Measurements from ENCODE around the gene LRRN4CL. TPM values are rescaled to one million over a fixed set of nuclear protein-coding genes. Genes with fewer than 3 reads are reported as not detected.
A peak's percentile ranks its signal among the peaks of the same experiment; 100 is the strongest.
"Not testable (repeated sequence)": the region's sequence is repeated elsewhere in the genome, so short reads cannot be mapped to it uniquely, and the experiment has no call there.

LRRN4CL gene
- 1 to 10 TPM in 1 of 5 donors, under 1 TPM in 4; 0.37 to 1.3 (median 0.55) TPM for polyA plus RNA-seq (ENCODE audit: insufficient read depth in 1 of 5, insufficient read length in 5 of 5, low replicate concordance in 1 of 5)
- long read RNA-seq, donor 1, partial matches to known transcripts = 0 of 4 reads
- long read RNA-seq, donor 1, other reads (novel, unspliced or antisense) = 0 of 4 reads
- long read RNA-seq, donor 2 = 0 reads
- long read RNA-seq, donor 3 = 0 reads
- long read RNA-seq, donor 4 = 0 reads
- long read RNA-seq, donor 5 = 0 reads
- long read RNA-seq, donor 6, partial matches to known transcripts = 0 of 1 reads
- long read RNA-seq, donor 6, other reads (novel, unspliced or antisense) = 0 of 1 reads
- long read RNA-seq, donor 7 = 0 reads
- long read RNA-seq, donor 8 = 0 reads

DNA sequence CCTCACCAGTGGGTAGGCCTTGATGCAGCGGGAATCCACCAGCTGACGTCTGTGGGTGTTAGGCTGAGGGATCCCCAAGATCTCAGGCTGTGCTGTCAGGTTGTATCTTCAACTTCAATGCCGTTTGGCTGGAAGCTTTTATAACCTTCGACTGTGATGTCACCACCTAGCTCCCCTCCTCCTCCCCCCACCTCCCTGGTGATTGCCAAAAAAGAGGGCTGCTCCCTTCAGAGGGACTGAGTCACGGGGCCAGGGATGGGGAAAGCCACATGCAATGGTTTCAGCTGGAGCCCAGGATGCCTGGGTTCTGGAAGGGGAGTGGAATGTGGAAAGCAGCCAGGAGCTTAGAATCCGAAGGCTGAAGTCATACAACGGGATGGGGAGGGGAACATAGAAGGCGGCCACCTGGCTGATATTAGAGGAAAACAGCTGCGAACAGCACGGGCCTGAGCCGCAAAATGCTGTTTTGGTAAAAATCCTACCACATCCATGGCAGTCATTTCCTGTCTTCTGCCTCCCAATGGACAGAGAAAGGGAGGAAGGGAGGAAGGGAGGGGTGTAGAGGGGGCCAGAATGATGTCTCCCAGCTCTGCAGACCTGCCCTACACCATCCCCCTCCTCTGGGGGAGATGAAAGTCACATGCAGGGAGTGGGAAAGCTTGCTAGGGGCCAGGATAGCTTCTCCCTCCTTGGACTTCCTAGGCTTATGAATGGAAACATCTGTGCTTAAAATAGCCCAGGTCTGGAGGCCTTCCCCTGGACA, at the start of gene LRRN4CL:
LRRN4CL (minus strand) TSS at position 110 of the 763 bp plus-strand sequence. CDS start 1,022 bp downstream, outside the sequence.
- DNase-seq = no peak

DNA sequence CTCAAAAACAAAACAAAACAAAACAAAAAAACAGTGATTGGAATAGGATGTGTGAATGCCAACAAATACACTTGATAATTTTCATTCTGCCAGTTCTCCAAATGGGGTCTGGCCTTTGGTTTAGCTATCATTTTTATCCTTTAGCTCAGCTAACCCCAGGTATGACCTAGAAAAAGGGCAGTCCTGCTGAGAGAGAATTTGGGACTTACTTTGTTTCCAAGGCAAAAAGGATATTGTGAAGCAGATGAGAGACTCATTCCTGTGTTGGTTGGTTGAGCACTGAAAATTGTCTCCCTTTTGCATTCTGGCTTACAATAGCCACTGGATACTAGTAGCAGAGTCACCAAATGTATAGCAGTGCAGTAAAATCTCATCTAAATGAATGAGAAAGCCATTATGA, 47.9 kb upstream of the LRRN4CL start:
- no peak for DNase-seq

DNA sequence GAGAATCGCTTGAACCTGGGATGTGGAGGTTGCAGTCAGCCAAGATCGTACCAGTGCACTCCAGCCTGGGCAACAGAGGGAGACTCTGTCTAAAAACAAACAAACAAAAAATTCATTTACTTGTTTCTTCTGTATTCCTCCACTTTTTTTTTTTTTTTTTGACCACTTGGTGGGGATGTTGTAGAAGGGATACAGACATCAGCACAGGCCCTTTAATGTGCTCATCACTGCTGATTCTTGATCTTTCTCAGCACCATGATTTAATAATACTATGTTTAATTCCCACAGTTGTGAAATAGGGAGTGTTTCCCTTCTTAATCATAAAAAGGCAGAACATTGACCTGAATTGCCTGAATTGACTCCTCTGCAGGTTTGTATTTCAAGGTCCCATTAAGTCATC, 43.5 kb upstream of the LRRN4CL start:
- DNase-seq = no peak

DNA sequence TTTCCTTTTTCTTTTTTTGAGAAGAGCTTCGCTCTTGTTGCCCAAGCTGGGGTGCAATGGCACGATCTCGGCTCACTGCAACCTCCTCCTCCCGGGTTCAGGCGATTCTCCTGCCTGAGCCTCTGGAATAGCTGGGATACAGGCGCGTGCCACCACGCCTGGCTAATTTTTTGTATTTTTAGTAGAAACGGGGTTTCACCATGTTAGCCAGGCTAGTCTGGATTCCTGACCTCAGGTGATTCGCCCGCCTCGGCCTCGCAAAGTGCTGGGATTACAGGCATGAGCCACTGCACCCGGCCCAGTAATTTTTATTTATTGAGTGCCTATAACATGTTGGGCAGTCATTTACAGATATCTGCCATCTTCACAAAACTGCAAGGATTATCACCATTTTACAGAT, 40.7 kb upstream of the LRRN4CL start:
- not testable (repeated sequence) for DNase-seq

DNA sequence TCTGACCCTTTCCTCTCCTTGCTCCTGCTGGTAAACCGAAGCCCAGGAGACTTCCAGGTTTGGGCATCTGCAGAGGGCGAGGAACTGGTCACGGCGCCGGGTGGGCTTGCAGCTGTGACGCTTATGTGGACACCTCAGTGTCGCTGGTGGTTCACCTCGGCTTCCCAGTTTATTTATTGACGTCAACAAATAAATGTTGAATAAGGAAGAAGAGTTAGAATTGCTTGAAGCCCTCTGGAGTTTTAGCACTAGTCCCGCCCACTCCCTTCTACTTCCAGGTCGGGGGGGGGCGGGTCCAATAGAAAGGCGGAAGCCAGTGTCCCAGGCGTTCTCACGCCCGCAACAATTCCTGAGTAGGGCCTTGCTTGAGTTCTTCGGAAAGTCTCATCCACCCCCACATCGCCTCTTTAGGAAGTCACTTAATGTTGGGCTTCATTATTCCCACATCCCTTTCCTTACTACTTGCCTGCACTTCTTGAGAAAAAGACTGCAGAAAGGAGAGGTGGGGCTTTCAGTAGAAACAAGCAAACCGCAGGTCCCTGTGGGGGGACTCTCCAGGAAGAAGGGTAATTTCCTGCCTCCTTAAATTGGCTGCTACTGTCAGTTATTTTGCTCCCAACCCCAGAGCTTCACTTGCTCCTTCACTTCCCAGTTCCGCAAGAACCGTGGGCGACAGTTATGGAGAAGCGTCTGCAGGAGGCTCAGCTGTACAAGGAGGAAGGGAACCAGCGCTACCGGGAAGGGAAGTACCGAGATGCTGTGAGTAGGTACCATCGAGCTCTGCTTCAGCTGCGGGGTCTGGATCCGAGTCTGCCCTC, 39.0 kb upstream of the LRRN4CL start, which contains the start of gene TTC9C:
TTC9C (plus strand) TSS at position 316 of the 818 bp plus-strand sequence; CDS start at position 679, 363 bp downstream.
- peak; percentile 83 to 84 for DNase-seq

DNA sequence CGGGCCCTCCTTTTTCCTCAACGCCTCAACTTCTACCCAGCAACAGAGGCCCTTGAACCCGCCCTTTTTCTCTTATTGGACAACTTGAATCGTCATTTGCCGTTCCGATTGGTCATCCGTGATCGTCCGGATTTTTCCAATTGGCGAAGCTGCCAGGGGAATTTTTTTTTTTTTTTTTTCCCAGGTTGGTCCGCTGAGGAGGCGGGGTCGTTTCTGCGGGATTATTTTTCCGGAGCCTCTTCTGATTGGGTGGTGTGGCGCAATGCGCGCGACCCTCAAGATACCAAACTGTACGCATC, 38.5 kb upstream of the LRRN4CL start:
- DNase-seq = peak; percentile 97 to 98

DNA sequence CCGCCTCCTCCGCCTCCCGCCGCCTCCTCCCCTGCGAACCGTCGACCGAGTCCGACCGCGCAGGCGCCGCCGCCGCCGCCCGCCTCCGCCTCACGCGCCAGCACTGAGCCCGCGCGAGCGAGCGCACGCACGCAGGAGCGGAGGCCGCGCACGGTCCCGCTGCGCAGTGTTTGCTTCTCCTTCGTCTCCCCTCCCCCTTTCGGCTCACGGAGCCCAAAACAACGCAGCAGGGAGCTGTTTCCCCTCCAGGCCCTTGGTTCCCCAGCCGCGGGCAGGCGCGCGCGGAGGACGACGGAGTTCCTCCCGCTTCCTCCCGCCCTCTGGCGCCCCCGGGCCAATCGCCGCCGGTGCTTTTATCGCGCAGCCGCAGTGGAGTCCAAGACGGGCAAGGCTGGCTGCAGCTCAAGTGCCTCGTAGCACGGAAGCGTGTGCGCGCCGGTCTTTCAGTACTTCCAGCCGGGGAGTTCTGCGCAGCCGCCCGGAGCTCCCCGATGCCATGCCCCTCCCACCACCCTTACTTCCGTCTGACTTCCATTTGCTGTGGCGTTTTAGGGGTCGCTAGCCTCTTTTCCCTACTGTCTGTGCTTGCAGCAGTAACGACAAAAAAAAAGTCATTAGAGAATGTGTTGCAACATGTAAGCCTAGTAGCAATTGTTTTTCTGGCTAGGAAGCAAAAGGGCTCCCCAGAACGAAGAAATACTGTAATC, 38.0 kb upstream of the LRRN4CL start, which contains the start of gene HNRNPUL2:
HNRNPUL2 (minus strand) TSS at position 293 of the 707 bp plus-strand sequence. CDS start 301 bp downstream, outside the sequence.
- DNase-seq = peak; percentile 99

DNA sequence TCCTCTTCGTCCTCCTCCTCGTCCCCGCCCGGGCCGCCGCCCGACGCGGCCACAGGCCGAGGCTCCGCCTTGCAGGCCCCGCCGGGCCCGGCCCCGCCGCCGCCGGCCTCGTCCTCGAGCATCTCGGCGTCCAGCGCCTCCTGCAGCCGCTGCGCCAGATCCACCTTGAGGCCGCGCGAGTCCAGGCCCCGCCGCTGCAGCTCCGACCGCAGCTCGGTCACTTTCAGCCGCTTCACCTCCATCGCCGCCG, 37.5 kb upstream of the LRRN4CL start:
- DNase-seq = no peak

DNA sequence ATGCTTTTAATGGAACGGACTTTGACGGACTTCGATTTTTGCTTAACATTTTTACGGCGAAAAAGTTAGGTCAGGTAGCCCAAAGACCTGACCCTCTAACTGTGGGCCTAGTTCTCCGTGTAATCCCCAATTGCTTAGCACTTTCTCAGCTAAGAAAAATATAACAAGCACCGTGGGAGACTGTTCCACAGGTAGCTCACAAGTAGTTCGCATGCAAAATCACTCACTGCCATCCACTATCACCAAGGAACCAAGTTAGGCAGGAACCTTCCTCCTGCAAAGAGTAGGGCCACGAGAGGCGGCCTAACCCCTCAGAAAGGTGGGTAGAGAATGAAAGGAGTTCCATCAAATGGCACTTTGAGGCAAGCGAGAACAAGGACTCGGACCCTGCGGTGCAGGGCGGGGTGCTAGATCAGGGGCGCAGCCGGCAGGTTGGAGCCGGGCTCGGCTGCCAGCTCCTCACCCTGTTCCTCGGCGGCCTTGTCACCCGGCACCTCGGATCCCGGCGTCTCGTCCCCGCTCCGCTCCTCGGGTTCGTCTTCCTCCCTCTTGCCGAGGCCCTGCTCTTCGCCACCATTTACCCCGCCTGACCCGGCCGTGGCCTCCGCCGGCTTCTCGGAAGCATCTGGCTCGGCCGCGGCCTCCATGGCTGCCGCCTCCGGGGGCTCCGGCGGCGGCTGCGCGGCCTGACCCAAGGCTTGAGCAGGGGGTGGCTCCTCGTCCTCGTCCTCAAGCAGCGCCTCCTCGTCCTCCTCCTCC, 37.0 kb upstream of the LRRN4CL start:
- no peak for DNase-seq

DNA sequence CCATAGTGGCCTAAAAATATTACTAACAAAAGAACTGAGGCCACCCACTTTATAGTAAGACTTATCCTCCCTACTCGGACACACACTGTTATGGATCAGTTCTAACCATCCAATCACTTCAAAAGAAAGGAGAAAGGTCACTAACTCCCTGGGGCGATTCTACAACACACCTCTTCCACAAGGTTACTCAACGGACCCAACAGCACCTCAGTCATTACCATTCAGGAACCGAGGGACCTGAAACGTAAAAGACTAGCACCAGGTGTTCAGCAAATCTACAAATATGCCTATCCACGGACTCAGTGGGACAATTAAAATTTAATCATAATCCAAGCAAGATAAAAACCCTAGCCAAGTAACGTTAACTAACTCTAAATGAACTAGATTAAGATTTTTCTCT, 36.3 kb upstream of the LRRN4CL start:
- no peak for DNase-seq

DNA sequence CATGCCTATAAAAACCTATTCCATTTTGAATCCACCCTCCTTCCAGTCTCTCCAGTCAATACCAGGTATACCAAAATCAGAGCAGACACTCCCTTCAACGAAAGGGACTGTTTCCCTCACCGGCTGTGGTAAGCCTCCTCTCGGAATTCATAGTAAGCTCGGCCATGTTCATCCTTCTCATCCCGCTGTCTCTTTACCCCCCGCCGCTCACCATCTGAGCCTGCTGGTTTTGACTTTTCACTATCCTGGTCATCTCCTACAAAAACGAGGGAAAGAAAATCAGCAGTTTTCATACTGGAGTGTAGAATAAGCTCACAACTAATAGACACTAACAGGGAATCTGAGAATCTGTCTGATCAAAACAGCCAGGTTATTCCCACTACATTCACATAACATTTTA, 34.8 kb upstream of the LRRN4CL start:
- no peak for DNase-seq

DNA sequence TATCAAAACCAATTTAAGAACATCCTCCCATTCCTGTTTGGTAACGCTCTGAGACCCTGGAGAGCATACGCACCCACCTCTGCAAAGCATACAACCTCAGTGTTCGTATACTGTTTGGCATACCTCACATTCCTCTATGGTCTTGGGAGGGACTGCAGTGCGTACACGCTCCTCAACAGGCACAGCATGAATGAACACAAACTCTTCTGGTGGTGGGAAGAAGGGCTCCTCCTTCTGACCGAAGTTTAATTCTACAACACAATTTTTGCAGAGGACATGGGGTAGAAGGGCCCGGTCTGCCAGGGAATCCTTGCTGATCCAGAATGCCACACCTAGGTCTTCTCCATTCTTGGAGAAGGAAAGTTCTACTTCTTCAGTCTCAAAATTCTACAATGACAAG, 32.7 kb upstream of the LRRN4CL start:
- no peak for DNase-seq

DNA sequence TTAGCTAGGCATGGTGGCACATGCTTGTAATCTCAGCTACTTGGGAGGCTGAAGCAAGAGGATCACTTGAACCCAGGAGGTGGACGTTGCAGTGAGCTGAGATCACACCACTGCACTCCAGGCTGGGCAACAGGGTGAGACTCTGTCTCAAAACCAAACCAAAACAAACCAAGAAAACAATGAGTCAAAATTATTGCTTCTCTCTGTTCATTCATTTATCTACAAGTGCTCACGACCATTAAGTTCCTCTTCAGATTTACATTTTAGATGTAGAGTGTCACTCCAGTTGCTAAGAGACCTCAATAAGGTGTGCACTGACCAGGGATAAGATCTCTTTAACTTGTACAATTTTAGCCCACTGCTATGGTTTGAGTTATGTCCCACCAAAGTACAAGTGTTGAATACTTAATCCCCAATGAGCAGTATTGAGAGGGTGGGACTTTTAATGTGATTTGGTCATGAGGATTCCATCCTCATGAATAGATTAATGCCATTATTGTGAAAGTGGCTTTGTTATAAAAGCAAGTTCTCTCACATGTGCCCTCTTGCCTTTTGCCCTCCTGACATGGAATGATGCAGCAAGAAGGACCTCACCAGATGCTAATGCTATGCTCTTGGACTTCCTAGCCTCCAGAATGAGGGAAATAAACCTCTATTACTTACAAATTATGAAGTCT, 30.1 kb upstream of the LRRN4CL start:
- no peak for DNase-seq

DNA sequence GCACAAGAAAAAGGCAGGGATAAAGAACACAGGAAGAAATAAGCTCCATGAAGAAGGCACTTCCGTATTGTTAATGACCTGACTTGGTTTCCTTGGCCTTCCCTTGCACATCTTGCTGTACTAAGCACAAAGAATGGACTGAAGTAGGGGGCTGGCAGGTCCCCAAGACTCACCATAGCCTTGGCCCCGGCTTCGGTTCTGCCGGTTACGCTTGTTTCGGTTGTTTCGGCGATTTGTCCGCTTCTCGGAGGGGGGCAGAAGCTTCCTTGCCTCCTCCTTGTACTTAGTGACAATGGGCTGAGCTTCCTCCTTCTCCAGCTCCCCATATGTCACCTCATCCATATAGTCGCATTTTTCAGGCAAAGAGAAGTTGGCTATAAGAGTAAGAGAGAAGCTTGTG, 27.5 kb upstream of the LRRN4CL start:
- DNase-seq = no peak

DNA sequence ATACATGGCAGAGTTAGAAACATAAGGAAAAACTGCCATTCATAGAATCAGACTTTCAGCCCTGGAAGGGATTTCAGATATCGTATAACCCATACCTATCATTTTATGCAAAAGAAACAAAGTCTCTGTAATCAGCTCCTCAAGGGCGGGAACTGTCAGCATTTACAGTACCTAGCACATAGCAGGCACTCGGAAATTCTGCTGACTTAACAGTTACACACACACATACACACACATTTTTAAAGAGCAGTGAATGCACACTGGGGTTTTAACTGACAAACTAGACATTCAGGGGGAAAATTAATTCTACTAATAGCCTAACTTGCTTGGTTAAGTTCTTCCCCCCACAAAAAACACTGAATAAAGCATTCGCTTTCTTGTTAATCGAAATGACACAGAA, 26.9 kb upstream of the LRRN4CL start:
- DNase-seq = no peak

DNA sequence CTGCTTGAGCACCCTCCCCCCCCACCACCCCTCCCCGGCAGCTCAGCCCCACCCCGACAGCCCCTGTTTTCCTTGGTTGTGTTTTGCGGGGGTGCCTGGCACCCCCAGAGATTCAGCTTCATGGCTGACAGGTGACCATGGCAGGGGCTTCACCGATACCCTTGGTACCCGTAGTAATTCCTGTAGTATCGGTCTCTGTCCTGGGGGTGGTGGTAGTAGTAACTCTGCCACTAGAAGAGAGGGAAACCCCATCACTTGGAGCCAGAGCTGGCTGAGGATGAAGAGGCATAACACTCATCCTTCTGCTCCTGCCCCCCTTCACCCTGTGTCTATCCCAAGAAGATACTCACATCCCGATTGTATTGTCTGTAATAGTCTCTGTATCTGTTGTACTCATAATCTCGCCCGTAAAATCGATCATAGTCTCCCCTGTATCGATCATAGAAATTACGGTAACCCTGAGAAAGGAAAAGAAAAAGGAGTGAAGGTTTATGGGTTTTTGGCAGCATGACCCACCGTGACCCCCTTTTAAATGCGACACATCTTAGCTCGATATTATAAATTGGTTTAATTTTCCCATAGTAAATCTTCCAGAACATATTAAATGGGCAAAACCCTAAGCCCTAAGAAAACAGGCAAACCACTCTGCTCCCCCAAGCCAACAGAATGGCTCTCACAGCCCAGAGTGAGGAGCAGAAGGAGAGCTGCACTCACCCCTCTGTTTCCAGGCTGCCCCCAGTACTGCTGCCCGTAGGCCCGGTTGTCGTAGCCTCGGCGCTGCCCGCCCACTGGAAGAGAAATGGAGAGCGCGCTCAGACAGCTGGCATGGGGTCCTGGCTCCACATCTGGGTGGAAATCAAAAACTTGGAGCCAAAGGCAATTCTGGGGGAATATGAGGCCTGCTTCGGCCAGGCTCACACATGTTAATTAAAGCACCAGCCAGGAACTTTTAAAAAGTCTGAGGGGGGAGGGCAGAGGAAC, 26.1 kb upstream of the LRRN4CL start:
- DNase-seq = no peak

DNA sequence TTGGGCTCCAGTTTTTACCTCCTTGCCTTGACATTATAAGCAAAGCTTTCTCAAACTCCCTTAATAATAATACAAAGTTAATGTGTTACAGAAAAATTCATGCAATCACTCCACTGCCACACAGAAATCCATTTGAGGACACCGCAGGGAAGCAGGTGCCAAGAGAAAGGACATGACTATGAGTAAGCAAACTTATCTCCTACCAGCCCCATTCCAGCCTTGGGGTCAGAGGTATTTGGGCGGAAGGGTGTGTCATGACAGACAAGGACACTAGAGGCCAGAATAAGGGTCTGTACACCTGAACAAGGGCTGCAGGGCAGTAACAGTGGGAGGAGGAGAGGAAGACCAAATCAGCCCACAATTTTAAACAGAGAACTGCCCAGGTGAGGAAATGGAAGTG, 24.0 kb upstream of the LRRN4CL start:
- DNase-seq = no peak

DNA sequence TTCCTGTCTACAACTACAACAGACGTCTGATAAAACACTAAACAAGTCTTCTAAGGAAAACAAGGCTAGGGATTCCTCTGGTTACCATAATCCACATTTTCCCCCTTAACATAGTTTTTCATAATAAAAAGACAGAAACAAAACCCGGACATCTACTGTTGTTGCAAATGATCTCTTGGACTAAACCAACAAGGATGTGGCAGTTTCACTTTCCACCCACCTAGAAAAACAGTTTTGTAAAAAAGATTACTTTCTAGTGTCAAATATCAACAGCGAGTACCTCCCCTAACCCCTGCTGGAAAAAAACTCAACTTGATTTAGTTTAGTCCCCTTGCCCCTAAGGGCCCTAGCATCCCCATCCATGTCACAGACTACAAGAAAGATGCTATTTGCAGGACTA, 23.5 kb upstream of the LRRN4CL start:
- DNase-seq = no peak

DNA sequence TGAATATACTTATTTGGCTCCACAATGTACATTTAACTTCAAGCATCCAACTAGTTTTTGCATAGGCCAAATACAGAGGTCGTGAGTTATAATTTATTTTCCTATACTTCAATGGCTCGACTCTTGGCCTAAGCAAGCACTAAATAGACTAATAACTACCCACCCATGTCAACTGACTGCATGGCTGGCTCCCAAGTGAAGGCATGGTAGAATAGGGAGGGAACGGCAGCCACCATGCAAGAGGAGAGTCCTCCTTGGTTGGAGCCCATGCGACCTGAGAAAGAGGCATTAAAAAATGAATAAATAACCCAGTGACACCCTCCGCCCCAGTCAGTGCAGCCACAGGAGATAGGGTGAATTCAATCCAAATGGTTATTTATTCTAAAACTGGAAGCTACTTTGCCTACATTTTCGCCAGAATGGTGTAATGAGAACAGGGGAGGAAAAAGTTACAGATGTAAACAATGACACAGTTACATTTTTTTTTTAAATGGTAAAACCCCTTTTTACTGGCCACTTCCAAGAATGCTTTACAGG, 23.0 kb upstream of the LRRN4CL start:
- DNase-seq = no peak

All from right lung (tissue), 10 donors.